ENCODE results near the gene BET1L. TPM values are rescaled to one million over a fixed set of nuclear protein-coding genes. Genes with fewer than 3 reads are reported as not detected.
A peak's percentile ranks its signal among the peaks of the same experiment; 100 is the strongest.

BET1L gene
- total and polyA plus RNA-seq, 8 donors = 27.7 to 53.4 (median 41.2) TPM

- Histone ChIP-seq H3K4me3 (no peak overlapping the region), H3K36me3 (peaks cover 0 to 25% (median 9%) of the 10 kb centered on the region in 3 donors), H3K27me3 (no peaks in the 10 kb centered on the region), H3K27ac (no peak overlapping the region), H3K9me3 (no peaks in the 10 kb centered on the region), H3K4me1 (peaks cover 0 to 16% (median 11%) of the 10 kb centered on the region in 3 donors)
- intact Hi-C loops (cut with DNase I) = no loop called here
- FAIRE-seq = no peak
- 77 to 83% methylated on average over 15 of the region's 15 CpGs for whole genome bisulfite sequencing, 2 donors
- ATAC-seq = no peak
- peak in 2 of 6 donors; percentile 6 to 7 for DNase-seq
- TF ChIP-seq CTCF (IDR thresholded peaks at IDR 0.05) = no peak
These were observed 5.2 kb downstream of the BET1L start for GRCh38 chr11:201966-202365.

GRCh38 chr11:200224-201003, 6.8 kb downstream of the BET1L start:
- Histone ChIP-seq H3K9me3 (no peaks in the 10 kb centered on the region), H3K27ac (no peak overlapping the region), H3K4me1 (peaks cover 0 to 7% (median 4%) of the 10 kb centered on the region in 3 donors), H3K36me3 (peaks cover 0 to 25% (median 9%) of the 10 kb centered on the region in 3 donors), H3K27me3 (no peaks in the 10 kb centered on the region), H3K4me3 (no peak overlapping the region)
- WGBS, 2 donors = 91 to 93% methylated on average over 13 of the region's 13 CpGs
- ATAC-seq (no peak), FAIRE-seq (no peak), DNase-seq (peak in 4 of 6 donors; percentile 13 to 64 (median 24))
- no peak for TF ChIP-seq CTCF (IDR thresholded peaks at IDR 0.05)
- intact Hi-C loops (cut with DNase I) = no loop called here

GRCh38 chr11:199782-200181, 7.4 kb downstream of the BET1L start:
- TF ChIP-seq CTCF (IDR thresholded peaks at IDR 0.05) = no peak
- Histone ChIP-seq H3K27me3 (no peaks in the 10 kb centered on the region), H3K27ac (no peak overlapping the region), H3K4me3 (no peak overlapping the region), H3K4me1 (peaks cover 0 to under 1% (median 0%) of the 10 kb centered on the region in 3 donors), H3K9me3 (no peaks in the 10 kb centered on the region), H3K36me3 (peaks cover 0 to 25% (median 9%) of the 10 kb centered on the region in 3 donors)
- FAIRE-seq = no peak
- intact Hi-C loops (cut with DNase I) = no loop called here
- ATAC-seq = no peak
- peak in 4 of 6 donors; percentile 18 to 74 (median 44) for DNase-seq
- WGBS, 2 donors = 63 to 74% methylated on average over 8 of the region's 8 CpGs

- no peaks in the 10 kb centered on the region for H3K27me3 ChIP-seq
- no peaks in the 10 kb centered on the region for H3K4me1 ChIP-seq
- intact Hi-C loops (cut with DNase I) = no loop called here
- H3K27ac ChIP-seq = no peak overlapping the region
- no peak for FAIRE-seq
- TF ChIP-seq CTCF (IDR thresholded peaks at IDR 0.05) = no peak
- DNase-seq = peak in 4 of 6 donors; percentile 14 to 70 (median 41)
- WGBS, 2 donors = 84 to 92% methylated on average over 13 of the region's 13 CpGs
- no peak for ATAC-seq
- no peak overlapping the region for H3K4me3 ChIP-seq
- H3K9me3 ChIP-seq = no peaks in the 10 kb centered on the region
- H3K36me3 ChIP-seq = peaks cover 0 to 19% (median 3%) of the 10 kb centered on the region in 3 donors
These were observed 8.1 kb downstream of the BET1L start for GRCh38 chr11:199004-199581.

All from pancreas (tissue), 10 donors.